ENCODE data around the gene TUNAR.
A peak's percentile ranks its signal among the peaks of the same experiment; 100 is the strongest.

TUNAR gene

GRCh38 chr14:95875831-95876760 lies 536 bp upstream of the TUNAR start:
- DNase-seq = no peak

DNA sequence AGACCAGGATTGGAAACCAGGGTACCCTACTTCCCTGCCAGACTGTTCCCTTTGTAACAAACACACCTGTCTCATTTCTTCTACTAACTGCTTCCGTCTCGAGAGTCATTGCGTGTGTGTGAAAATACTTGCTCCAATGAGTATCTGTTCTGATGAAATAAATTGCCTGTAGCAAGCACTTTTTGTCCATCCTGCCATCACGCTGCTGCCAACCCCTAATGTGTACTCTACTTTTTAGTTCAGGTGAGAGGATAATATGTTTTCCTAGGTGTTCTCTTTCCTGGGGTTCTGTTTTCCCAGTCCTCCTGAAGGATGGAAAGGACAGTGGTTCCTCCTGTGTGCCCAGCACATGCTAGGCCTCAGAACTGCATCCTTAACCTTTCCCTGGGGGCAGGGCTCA lies 1.0 kb downstream of the TUNAR start:
- no peak for DNase-seq

DNA sequence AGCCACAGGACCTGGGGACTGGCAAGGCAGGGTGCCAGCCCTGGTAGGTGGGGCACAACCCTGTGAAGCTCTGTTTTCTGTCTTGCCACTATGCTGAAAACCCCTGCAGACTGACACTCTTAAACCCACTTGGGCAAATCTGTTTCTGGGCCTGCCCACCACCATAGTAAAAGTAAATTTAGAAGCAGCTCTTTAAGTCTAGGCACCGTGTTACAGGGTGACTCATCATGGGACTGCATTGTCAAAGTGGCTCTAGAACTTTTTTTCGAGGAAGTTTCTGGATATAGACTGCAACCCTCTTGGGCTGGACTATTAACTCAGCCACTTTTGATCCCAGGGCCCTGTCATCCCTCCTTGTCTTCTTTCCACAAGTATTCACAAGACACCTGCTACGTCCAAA lies 7.7 kb downstream of the TUNAR start:
- DNase-seq = no peak

DNA sequence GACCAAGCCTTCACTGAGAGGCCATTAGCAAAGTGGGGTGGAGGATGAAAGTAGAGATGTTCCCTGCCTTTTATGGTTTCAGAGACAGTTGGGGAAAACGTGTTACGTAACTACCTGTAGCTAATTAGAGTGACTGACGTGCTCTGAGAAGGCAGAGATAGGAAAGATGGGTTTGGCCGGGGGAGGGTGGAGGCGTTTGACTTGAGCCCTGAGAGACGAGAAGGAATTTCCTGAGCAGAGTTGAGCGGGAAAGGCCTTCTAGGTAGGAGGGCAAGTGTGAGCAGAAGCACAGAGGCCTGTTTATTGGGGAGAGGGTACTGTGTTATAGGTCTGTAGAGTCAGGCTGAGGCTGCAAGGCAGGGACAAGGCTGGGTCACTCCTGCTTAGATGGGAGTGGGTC lies 8.6 kb downstream of the TUNAR start:
- DNase-seq = no peak

DNA sequence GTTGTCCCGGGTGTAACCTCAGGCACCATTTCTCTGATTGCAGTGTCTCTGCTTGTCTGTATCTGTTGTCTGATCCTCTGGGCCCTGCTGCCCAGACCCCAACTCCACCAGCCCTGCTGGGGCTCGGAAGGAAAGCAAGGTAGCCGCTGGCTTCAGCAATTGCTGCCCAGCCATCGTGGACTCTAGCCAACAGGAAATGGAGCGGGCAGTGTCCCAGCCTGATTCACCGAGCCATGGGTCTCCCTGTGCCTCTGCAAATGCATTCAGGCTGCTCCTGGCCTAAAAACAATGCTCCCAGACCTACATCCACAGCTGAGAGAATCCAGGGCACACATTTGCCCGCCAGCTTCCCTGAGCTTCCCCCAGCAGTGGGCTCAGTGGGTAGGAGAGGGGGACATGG lies 9.2 kb downstream of the TUNAR start:
- no peak for DNase-seq

DNA sequence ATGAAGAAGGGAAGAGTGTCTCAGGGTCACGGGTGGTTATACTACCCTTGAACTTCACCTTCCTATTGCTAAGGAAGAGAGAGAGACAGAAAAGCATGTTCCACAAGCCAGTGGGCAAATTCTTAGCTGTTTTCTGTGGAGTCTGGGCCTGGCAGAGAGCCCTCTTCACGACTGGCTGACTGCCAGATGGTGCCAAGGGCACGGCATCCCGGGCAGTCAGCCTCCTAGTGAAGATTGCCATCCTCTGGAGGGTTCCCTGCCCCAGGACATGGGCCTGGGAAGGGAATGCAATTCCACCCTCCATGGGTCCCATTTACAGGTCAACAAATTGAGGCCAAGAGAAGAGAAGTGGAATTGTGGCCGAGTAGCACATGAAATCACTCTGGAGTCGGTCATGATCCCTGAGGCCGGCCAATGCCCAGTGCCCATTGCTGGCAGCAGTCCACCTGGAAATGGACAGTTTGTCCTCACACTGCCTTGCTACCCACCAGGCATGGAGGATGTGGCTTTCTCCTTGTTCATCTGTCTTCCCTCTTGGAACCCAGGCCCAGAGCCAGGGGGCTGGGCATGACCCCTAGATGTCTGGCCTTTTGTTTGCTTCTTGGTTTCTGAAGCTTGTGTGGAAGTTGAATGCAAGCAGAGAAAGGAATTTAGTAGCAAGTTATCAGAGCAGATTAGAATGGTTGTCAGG lies 9.9 kb downstream of the TUNAR start:
- no peak for DNase-seq

- DNase-seq = no peak
Observed at GRCh38 chr14:95887351-95887750, 10.7 kb downstream of the TUNAR start.

DNA sequence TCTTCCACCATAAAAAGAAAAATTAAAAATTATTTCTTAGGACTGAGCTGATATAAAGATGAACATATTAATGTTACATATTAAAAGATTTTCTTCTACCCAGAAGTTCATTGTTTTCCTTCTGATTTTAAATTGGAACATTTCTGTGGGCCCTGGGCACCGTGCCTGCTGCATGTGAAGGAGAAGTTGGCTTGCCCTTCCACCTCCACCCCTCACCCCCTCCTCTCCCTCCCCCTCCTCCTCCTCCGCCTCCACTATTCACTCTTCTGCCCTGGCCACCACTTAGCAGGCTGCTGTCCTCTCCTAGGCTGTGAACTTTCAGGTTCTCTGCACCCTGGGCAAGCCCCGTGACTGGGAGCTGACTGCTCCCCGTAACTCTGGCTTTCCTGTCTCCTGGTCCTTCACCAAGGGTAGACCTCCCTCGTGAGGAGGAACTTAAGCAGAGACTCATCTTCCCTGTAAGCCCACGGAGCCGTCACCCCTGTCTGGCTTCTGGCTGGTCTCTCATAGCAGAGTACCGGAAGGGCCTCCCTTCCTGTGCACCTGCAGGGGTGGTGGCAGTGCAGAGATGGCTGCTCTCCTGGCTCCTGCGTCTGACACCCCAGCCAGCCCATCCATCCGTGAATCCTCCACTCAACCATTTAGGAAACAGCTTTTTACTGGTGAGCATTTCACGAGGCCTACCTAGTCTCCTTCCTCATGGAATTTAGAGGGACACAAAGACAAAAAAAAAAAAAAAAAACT lies 12.8 kb downstream of the TUNAR start:
- DNase-seq = peak; percentile 11

DNA sequence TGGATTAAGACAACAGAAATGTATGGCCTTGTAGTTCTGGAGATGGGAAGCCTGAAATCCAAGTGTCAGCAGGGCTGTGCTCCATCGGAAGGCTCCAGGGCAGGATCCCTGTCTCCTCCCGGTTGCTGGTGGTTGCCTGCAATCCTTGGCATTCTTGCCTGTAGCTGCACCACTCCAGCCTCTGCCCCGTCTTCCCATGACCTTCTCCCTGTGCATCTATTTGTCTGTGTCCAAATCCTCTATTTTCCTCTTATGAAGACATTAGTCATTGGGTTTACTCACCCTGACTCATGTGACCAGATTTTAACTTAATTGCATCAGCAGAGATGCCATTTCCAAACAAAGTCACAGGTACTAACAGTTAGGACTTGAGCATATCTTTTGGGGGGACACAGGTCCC lies 15.1 kb downstream of the TUNAR start:
- no peak for DNase-seq

DNA sequence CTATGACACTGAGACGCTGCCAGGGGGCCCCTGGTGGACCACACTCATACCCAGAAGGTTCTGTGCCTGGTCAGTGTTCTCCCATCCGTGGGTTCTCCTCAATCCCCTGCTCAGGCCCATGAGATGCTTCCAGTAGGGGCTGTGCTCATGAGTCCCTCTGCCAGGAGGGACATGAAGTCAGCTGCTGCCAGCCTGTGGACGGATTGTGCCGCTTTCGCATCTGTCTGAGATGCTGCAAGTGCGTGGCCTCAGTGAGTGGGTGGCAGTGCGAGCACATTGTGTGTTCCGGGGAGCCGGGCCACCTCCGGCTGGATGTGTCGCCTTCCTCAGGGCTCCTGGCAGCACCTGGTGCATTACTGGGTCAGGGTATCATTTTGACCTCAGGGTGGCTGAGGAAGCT lies 15.5 kb downstream of the TUNAR start:
- DNase-seq = no peak

DNA sequence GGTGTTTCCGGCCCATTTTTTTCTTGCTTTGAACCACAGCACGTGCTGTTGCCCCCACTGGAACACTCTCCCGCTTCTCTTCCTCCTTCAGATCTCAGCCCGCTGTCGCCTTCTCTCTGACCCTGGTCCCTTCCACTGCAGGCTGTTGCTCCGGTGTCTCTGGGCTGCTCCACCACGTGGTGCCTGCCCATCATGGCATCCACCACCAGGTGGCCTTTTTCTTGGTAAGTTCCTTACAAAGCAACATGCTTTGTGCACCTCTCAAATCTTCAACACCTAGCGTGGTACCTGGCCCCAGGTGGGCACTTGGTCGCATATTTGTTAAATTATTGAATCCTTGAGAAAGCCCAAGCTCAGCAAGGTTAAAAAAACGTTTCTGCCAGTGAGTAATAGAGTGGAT lies 19.1 kb downstream of the TUNAR start:
- no peak for DNase-seq

DNA sequence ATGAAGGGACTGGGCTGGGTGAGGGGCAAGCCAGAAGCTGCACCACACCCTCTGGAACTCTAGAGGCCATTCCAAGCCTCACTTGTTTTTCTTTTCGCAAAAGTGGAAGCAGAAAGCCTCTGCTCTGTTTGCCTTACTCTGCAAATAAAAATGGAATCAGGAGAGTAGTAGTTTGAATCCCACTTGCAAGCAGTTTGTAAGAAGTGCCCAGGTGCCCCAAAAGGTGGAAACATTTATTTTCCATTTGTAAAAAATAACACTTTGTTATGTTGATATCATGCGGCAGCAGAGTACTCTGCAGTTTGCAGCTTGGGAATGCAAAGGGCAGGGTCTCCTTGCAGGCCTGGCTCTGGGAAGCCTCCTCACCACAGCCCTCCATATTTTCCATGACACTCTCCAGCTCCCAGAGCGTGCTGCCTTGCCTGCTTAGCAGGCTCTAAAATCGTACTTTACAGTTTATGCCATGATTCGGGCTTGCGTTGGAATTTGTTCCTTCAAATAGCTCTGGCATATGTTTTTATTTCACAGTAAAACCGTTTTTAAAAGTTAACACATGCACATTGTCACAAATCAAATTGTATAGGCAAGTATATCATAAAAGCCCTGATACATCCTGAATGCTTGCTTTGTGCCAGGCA lies 20.0 kb downstream of the TUNAR start:
- no peak for DNase-seq

- no peak for DNase-seq
Observed at GRCh38 chr14:95897280-95897679, 20.6 kb downstream of the TUNAR start.

GRCh38 chr14:95901054-95901453 lies 24.4 kb downstream of the TUNAR start:
- DNase-seq = no peak

GRCh38 chr14:95902273-95902826 lies 25.7 kb downstream of the TUNAR start:
- DNase-seq = no peak

DNA sequence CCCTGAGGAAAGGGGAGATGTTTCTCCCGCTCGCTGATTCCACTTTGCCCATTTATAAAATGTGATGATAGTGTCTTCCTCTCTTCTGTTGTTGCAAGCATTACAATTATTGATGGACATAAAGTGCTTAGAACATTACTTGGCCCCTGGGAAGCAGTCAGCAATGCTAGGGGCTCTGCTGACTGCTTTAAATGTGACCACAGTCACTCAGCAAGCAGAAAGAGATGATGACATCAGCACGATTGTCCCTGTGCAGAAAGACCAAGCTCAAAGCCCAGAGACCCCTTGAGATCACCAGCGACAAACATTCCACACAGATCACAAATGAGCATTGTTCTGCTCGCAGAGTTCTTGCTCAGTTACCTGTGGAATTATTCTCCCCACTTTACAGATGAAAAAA lies 26.5 kb downstream of the TUNAR start:
- no peak for DNase-seq

- peak; percentile 5 for DNase-seq
Observed at GRCh38 chr14:95903616-95904107, 27.0 kb downstream of the TUNAR start.

DNA sequence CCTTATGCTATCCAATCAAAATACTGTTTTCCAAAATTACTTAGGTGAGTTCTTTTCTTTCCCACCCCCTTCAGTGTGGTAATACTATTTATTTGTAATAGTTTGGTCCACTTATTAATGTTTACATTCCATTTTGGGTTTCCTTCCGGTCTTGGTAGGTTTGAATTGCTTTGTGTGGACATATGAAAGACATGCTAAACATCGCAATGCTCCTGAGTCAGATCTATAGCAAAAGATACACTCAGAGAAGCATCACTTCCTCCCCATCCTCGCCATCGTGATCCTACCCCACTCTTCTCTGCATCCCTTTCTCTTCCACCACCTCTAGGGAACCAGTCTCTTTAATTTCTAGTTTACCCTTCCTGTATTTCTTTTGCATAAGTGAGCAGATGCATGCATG lies 30.0 kb downstream of the TUNAR start:
- no peak for DNase-seq

GRCh38 chr14:95910628-95911027 lies 34.0 kb downstream of the TUNAR start:
- DNase-seq = no peak

GRCh38 chr14:95911456-95911855 lies 34.8 kb downstream of the TUNAR start:
- no peak for DNase-seq

GRCh38 chr14:95915330-95915729 lies 38.7 kb downstream of the TUNAR start:
- peak; percentile 48 for DNase-seq

DNA sequence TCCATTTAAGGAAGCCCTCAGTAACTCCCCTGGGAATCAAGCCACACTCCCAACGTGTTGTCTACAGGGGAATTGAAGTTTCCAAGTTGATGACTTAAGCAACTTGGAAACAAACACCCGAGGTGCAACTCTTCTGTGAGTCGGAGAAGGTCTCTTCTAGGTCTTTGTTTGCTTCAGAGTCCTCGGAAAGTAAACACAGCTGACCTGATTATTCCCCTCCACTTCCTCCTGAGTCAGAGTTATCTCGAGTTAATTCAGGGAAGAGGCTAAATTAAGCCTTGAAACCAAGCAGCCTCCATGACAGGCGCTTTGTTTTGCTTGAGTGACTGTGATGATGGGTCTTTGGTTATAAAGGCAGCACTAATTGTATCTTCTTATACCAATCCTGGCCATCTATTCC lies 41.8 kb downstream of the TUNAR start:
- DNase-seq = no peak
